ENCODE measurements around the gene LY6G5C.

The LY6G5C gene

DNA sequence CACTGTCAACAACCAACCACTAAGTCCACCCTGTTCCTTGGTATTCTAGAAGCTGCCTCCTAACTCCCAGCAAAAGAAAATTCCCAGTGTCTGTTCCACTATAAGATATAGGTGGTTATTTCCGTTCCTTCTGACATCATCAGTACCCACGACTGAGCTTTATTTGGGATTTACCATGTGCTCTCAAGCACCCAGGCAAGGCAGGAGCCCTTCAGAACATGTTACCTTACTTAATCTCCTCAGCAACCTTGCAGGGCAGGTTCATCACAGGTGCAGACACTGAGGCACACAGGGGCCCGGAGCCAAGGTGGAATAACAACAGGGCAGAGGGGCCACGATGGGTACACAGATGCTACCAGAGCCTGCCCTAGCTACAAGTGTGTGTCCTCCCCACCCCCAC lies 11.5 kb upstream of the LY6G5C start:
- no peak overlapping the region for H3K27ac ChIP-seq
- TF ChIP-seq CTCF (conservative IDR thresholded peaks at IDR 0.05) = no peak

DNA sequence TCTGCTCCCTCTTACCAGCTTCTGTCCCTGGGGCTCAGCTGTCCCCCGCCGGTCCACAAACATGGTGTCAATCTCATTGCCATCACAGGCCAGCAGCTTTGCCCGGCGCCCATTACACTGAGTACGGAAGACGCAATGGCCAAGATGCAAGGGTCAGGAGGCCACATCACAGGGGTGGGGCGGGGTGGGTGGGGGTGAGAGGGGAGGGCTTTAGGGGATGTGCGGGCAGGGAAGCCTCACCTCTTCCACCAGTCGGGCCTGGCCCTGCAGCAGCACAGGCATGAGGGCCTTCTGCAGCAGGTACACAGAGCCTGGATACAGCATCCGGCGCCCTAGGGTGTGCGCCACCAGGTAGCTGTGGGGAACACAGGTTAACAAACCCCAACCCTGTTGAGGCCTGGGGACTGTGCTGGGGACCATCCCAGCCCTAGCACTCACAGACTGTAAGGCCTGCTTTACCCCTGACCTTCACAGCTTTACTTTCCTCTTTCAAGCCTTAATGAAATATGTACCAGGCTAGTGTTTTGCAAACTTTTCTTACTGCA lies 10.8 kb upstream of the LY6G5C start:
- no peak overlapping the region for H3K27ac ChIP-seq
- no peak for TF ChIP-seq CTCF (conservative IDR thresholded peaks at IDR 0.05)

GRCh38 chr6:31691078-31691463 lies 10.2 kb upstream of the LY6G5C start:
- no peak for TF ChIP-seq CTCF (conservative IDR thresholded peaks at IDR 0.05)
- no peak overlapping the region for H3K27ac ChIP-seq

GRCh38 chr6:31690231-31691077 lies 9.6 kb upstream of the LY6G5C start:
- no peak for TF ChIP-seq CTCF (conservative IDR thresholded peaks at IDR 0.05)
- H3K27ac ChIP-seq = no peak overlapping the region

- TF ChIP-seq CTCF (conservative IDR thresholded peaks at IDR 0.05) = peak; percentile 48
- no peak overlapping the region for H3K27ac ChIP-seq
Observed at GRCh38 chr6:31689249-31690110, 8.6 kb upstream of the LY6G5C start.

DNA sequence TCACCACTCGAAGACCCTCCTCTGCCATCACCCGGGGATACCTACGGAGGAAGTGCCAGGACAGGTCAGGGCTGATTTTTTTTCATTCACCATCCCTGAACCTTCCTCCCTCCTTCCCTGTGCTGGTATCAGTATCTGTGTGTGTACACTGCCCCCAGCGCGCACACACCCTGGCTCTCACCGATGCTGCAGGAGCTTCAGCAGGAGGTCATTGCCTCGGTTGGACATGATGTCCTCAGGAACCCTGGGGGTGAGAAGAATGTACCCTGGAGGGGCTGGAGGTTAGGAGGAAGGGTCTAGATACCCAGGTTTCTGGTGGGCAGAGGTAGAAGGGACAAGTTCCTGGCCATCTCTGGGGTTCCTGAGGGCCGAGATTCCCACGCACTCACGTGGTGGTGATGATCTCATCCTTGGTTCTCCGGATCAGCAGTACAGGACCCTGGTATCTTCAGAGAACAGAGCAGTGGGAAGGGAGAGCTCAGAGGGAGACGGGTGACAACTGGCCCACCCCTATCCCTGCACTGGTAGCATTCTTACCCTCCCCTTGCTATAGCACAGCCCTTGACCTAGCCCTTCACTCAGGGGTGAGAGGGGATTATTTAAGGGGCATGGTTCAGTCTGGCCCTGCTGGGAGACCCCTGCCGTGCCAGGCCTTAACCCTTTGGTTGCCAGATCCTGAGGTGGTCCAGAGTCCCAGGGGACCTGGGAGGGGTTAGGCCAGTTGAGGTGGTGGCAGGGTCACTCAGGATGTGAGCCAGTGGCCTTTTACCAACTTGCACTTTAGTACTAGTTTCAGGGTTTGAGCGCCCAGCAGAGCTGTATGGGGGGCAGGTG lies 7.2 kb upstream of the LY6G5C start:
- no peak overlapping the region for H3K27ac ChIP-seq
- TF ChIP-seq CTCF (conservative IDR thresholded peaks at IDR 0.05) = no peak

Data from VCaP (cell line).